ENCODE results near the gene PCBP3.

Gene PCBP3

GRCh38 chr21:45818276-45818903, 174.9 kb downstream of the PCBP3 start:
- DNase-seq, result peak; percentile 33

GRCh38 chr21:45818904-45819285, 175.4 kb downstream of the PCBP3 start:
- peak; percentile 44 for DNase-seq

- DNase-seq, result no peak
Measured at GRCh38 chr21:45819478-45820170, 176.1 kb downstream of the PCBP3 start.

GRCh38 chr21:45820171-45821091, 176.9 kb downstream of the PCBP3 start:
- DNase-seq, result peak; percentile 86

GRCh38 chr21:45821315-45821962, 177.9 kb downstream of the PCBP3 start:
- DNase-seq, result no peak

GRCh38 chr21:45821998-45822397, 178.5 kb downstream of the PCBP3 start:
- no peak for DNase-seq

GRCh38 chr21:45822429-45823099, 179.0 kb downstream of the PCBP3 start:
- no peak for DNase-seq

GRCh38 chr21:45823100-45823681, 179.7 kb downstream of the PCBP3 start:
- no peak for DNase-seq

- no peak for DNase-seq
Measured at GRCh38 chr21:45824546-45825215, 181.2 kb downstream of the PCBP3 start.

GRCh38 chr21:45825219-45825618, 181.7 kb downstream of the PCBP3 start:
- DNase-seq, result no peak

- peak; percentile 35 for DNase-seq
Measured at GRCh38 chr21:45826676-45827301, 183.3 kb downstream of the PCBP3 start.

- no peak for DNase-seq
Measured at GRCh38 chr21:45827302-45827692, 183.8 kb downstream of the PCBP3 start.

- DNase-seq, result no peak
Measured at GRCh38 chr21:45827881-45828579, 184.5 kb downstream of the PCBP3 start.

GRCh38 chr21:45828580-45829570, 185.3 kb downstream of the PCBP3 start:
- DNase-seq, result no peak

GRCh38 chr21:45829668-45830067, 186.1 kb downstream of the PCBP3 start:
- peak; percentile 35 for DNase-seq

- DNase-seq, result peak; percentile 50
Measured at GRCh38 chr21:45830221-45830640, 186.7 kb downstream of the PCBP3 start.

- DNase-seq, result no peak
Measured at GRCh38 chr21:45830720-45831366, 187.3 kb downstream of the PCBP3 start.

- peak; percentile 40 for DNase-seq
Measured at GRCh38 chr21:45831991-45832740, 188.6 kb downstream of the PCBP3 start.

All from right forelimb (tissue), 1 donor.